Activated T-cell treated with anti-CD3 and anti-CD28 coated beads, Interleukin-2, amount 50 U/mL, for 72 hours (primary cell): ENCODE data around the gene KMT2A. TPM values are rescaled to one million over a fixed set of nuclear protein-coding genes. Genes with fewer than 3 reads are reported as not detected.
"Not testable (repeated sequence)": the region's sequence is repeated elsewhere in the genome, so short reads cannot be mapped to it uniquely, and the experiment has no call there.

Source experiments
- ATAC-seq, 2 donors: fragments of 150-1000 bp; cut with Tn5 transposase; replicated peaks in 1 of 2; 2 replicates each; pipeline ENCODE4 v1.10.0; 2021; ENCODE audit warnings: moderate library complexity in 2 of 2, mild to moderate bottlenecking in 1 of 2
- DNase-seq, 2 donors: peaks; one replicate each; pipeline ENCODE4 v3.0.0; 2021 to 2022; ENCODE audit warnings: mixed read lengths in 1 of 2
- H3K27ac Mint-ChIP-seq: one replicate; pipeline ENCODE4 v1.8.0; 2022; ENCODE audit warnings: mild to moderate bottlenecking, moderate library complexity, mixed read lengths
- H3K27me3 Mint-ChIP-seq: one replicate; pipeline ENCODE4 v1.8.0; 2022; ENCODE audit warnings: low read depth, mixed read lengths
- H3K36me3 Mint-ChIP-seq, 2 donors: one replicate each; pipeline ENCODE4 v1.8.0; 2022; ENCODE audit warnings: mixed read lengths in 2 of 2, mild to moderate bottlenecking in 1 of 2; ENCODE audit not compliant: insufficient read depth in 2 of 2
- H3K4me1 Mint-ChIP-seq: one replicate; pipeline ENCODE4 v1.8.0; 2022; ENCODE audit warnings: low read depth, mixed read lengths
- H3K4me3 Mint-ChIP-seq, 2 donors: one replicate each; pipeline ENCODE4 v1.8.0; 2022; ENCODE audit warnings: mild to moderate bottlenecking in 2 of 2, mixed read lengths in 2 of 2, moderate library complexity in 2 of 2
- H3K9me3 Mint-ChIP-seq, 2 donors: one replicate each; pipeline ENCODE4 v1.8.0; 2022; ENCODE audit warnings: mixed read lengths in 2 of 2
- total RNA-seq, 2 donors: library from RNA; stranded (reverse); gene quantifications; one replicate each; pipeline ENCODE4 v1.2.3, GENCODE V29; 2022

Gene KMT2A
- total RNA-seq, 2 donors from 2014 or later: 106 to 124 TPM

DNA sequence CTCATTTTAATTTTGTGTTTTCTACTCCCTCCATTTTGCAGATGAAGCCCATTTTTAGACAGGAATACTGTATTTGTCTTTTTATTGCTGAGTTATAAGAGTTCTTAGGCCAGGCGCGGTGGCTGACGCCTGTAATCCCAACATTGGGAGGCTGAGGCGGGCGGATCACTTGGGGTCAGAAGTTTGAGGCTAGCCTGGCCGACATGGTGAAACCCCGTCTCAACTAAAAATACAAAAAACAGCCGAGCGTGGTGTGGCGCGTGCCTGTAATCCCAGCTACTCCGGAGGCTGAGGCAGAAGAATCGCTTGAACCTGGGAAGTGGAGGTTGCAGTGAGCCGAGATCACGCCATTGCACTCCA lies 135.4 kb downstream of the KMT2A start:
- Mint-ChIP-seq H3K27ac (peak overlapping the region; percentile 95), H3K4me3 (peak overlapping the region; percentile 93 to 95), H3K4me1 (peaks cover 41% of the 10 kb centered on the region)
- not testable (repeated sequence) for ATAC-seq, H3K36me3 Mint-ChIP-seq, H3K27me3 Mint-ChIP-seq, H3K9me3 Mint-ChIP-seq
- peak; percentile 13 to 21 for DNase-seq

- Mint-ChIP-seq H3K4me1 (peaks cover 46% of the 10 kb centered on the region), H3K27me3 (no peaks in the 10 kb centered on the region), H3K4me3 (peak within 1 kb of the TSS; percentile 93 to 95), H3K27ac (peak within 1 kb of the TSS; percentile 95), H3K36me3 (peaks cover 5 to 9% of the 10 kb centered on the region in 2 donors), H3K9me3 (no peaks in the 10 kb centered on the region)
- ATAC-seq (peak; percentile 85 to 87), DNase-seq (peak; percentile 79 to 86)
These were observed 136.0 kb downstream of the KMT2A start, which contains the start of gene ARCN1 for GRCh38 chr11:118572061-118572980. Gene ARCN1, plus strand, starts transcription at chr11:118572409. Its CDS starts 139 bp downstream, at chr11:118572548.

DNA sequence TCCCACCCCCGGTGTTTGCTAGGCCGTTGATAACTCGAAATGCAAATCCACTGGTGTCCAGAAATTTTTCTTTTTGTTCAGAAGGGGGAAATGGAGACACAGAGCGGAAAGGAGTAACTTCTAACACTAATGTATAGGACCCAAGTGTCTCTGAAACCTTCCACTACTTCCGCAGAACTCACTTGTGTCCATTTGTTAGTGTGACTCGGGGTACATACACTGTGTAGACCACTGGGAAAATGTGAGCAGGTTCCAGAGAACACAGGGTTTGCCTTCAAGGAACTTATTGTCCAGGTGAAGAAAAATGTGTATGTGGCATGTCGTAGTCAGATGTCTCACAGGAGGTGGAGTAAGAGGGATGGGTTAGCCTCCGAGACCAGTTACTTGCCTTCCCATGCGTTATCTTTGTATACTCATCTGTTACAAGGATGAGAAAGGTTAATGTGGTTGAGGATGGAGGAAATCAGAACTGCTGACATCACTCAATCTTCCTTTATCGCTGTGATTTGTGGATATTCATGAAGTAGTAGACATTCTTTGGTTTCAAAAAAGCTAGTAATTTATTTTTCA lies 136.8 kb downstream of the KMT2A start:
- peak overlapping the region; percentile 93 to 95 for H3K4me3 Mint-ChIP-seq
- peaks cover 5 to 13% of the 10 kb centered on the region in 2 donors for H3K36me3 Mint-ChIP-seq
- peaks cover 50% of the 10 kb centered on the region for H3K4me1 Mint-ChIP-seq
- H3K27me3 Mint-ChIP-seq: no peaks in the 10 kb centered on the region
- DNase-seq: peak; percentile 38 to 41
- peak; percentile 74 to 80 for ATAC-seq
- H3K27ac Mint-ChIP-seq: peak overlapping the region; percentile 95
- no peaks in the 10 kb centered on the region for H3K9me3 Mint-ChIP-seq

DNA sequence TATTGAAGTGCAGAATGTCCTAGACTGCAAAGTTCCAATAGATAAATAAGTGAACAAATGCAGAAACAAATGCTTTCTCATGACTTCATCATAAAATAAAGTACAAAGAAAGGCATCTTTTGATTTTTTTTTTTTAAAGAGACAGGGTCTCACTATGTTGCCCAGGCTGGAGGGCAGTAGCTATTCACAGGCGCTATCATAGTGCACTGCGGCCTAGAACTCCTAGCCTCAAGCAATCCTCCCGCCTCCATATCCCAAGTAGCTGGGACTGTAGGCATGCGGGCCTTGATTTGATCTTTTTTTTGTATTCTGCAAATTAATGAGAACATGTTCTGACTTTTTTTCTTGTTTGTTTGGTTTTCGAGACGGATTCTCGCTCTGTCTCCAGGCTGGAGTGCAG lies 138.3 kb downstream of the KMT2A start:
- Mint-ChIP-seq H3K4me3 (peak overlapping the region; percentile 70 to 75), H3K36me3 (peaks cover 5 to 13% of the 10 kb centered on the region in 2 donors), H3K9me3 (no peaks in the 10 kb centered on the region), H3K27me3 (no peaks in the 10 kb centered on the region), H3K27ac (peak overlapping the region; percentile 82), H3K4me1 (peaks cover 50% of the 10 kb centered on the region)
- no peak for DNase-seq
- ATAC-seq: no peak

Other genes with a start within 250 kb of the KMT2A start
- gene JAML, start 211.5 kb upstream of the KMT2A start, total RNA-seq: 100 to 1,000 TPM; 272 to 369 TPM
- 10 to 100 TPM; 71.3 to 76.3 TPM for gene MPZL3, start 184.1 kb upstream of the KMT2A start, total RNA-seq
- 10 to 100 TPM; 10.1 to 12.9 TPM for gene MPZL2, start 172.2 kb upstream of the KMT2A start, total RNA-seq
- 100 to 1,000 TPM; 404 to 419 TPM for gene CD3E, start 131.8 kb upstream of the KMT2A start, total RNA-seq
- 100 to 1,000 TPM; 245 to 250 TPM for gene CD3D, start 93.8 kb upstream of the KMT2A start, total RNA-seq
- gene CD3G, start 92.1 kb upstream of the KMT2A start, total RNA-seq: 100 to 1,000 TPM; 125 to 128 TPM
- 10 to 100 TPM; 45.6 to 46.0 TPM for gene UBE4A, start 76.9 kb upstream of the KMT2A start, total RNA-seq
- gene ATP5MG, start 34.9 kb upstream of the KMT2A start, total RNA-seq: 100 to 1,000 TPM; 176 to 225 TPM
- 1 to 10 TPM in 1 of 2 donors, under 1 TPM in 1; 0.74 to 1.4 TPM for gene TTC36, start 91.0 kb downstream of the KMT2A start, total RNA-seq
- gene TMEM25, start 94.7 kb downstream of the KMT2A start, total RNA-seq: 10 to 100 TPM; 18.1 to 18.6 TPM
- 10 to 100 TPM; 20.7 to 32.3 TPM for gene IFT46, start 129.4 kb downstream of the KMT2A start, total RNA-seq
- gene ARCN1, start 135.9 kb downstream of the KMT2A start, total RNA-seq: 100 to 1,000 TPM; 170 to 180 TPM
- 1 to 10 TPM; 3.6 to 3.8 TPM for gene PHLDB1, start 171.1 kb downstream of the KMT2A start, total RNA-seq
- not detected for gene TREH, start 243.2 kb downstream of the KMT2A start, total RNA-seq